ENCODE results near the gene ZBTB7C. TPM values are rescaled to one million over a fixed set of nuclear protein-coding genes. Genes with fewer than 3 reads are reported as not detected.

Gene ZBTB7C
- total and polyA plus RNA-seq, 9 of the 15 experiments (the other 6 are each of a cell fraction or from before 2014, with no cell fraction given), result not detected

GRCh38 chr18:48050176-48050575, 359.0 kb downstream of the ZBTB7C start:
- Histone ChIP-seq H3K79me2 (ENCODE audit: control insufficient read depth, insufficient read depth, low read length) (no peaks in the 10 kb centered on the region), H4K20me1 (replicated peaks; ENCODE audit: control insufficient read depth, insufficient read depth, low read length) (no peaks in the 10 kb centered on the region), H3K27ac (ENCODE audit: extremely low read depth, low read depth, low read length) (no peak overlapping the region), H3K4me1 (replicated peaks in 1 of 2; ENCODE audit: control insufficient read depth in 2 of 2, insufficient read depth in 2 of 2, low read length in 2 of 2) (peaks cover 4 to 8% of the 10 kb centered on the region in 2 experiments; a peak in 3 of 5 replicates), H3K27me3 (ENCODE audit: control insufficient read depth in 2 of 2, insufficient read depth in 2 of 2, low read length in 2 of 2) (peaks cover 0 to 2% of the 10 kb centered on the region in 2 experiments; a peak in 1 of 5 replicates), H3K36me3 (ENCODE audit: control insufficient read depth, insufficient read depth, low read length) (no peaks in the 10 kb centered on the region), H3K9ac (ENCODE audit: insufficient read depth in 1 of 2, low read depth in 2 of 2, low read length in 2 of 2) (no peak overlapping the region), H2AFZ (ENCODE audit: low read depth, low read length) (no peak overlapping the region), H3K4me2 (ENCODE audit: insufficient read depth, low read length) (no peak overlapping the region), H3K9me1 (ENCODE audit: control insufficient read depth, insufficient read depth, low read length) (no peaks in the 10 kb centered on the region), H3K4me3 (no peak overlapping the region), H3K9me3 (replicated peaks; ENCODE audit: control insufficient read depth, insufficient read depth, low read depth, low read length) (no peaks in the 10 kb centered on the region)
- BruUV-seq (replicated peaks), result no TSS peak
- ATAC-seq (no peak), DNase-seq (ENCODE audit: extremely low read depth in 1 of 4, low spot score in 3 of 4) (no peak), FAIRE-seq (no peak)
- intact Hi-C loops (cut with micrococcal nuclease), result no loop called here
- TF ChIP-seq POU5F1 (IDR thresholded peaks at IDR 0.05; ENCODE audit: borderline replicate concordance, low read depth, low read length, partially characterized antibody), result no peak
- TF ChIP-seq TAF7 (tag; IDR thresholded peaks at IDR 0.05), result no peak
- no peak for TF ChIP-seq FOXO4 (CRISPR knock-in tag; IDR thresholded peaks at IDR 0.05)
- no peak for TF ChIP-seq ZBTB8A (IDR thresholded peaks at IDR 0.05; ENCODE audit: partially characterized antibody)
- TF ChIP-seq MAFG (tag; conservative IDR thresholded peaks at IDR 0.05), result no peak
- no peak for TF ChIP-seq DNMT1 (IDR thresholded peaks at IDR 0.05)
- no peak for TF ChIP-seq PREB (CRISPR knock-in tag; IDR thresholded peaks at IDR 0.05)
- no peak for TF ChIP-seq ZNF274 (IDR thresholded peaks at IDR 0.05; ENCODE audit: borderline replicate concordance, low read depth, low read length)
- TF ChIP-seq NFATC3 (IDR thresholded peaks at IDR 0.05), result no peak
- ChIA-PET POLR2A (no interaction called here), CTCF (ENCODE audit: low intra/inter-chr PET ratio) (no interaction called here)
- 3% methylated on average over 4 of the region's 7 CpGs for WGBS (ENCODE audit: insufficient coverage, low coverage, missing lambda C conversion rate)
- in situ Hi-C loops (cut with MboI), result no loop called here

All from K562 (cell line).